ENCODE measurements around the gene BCL7C.
"Not testable (repeated sequence)": the region's sequence is repeated elsewhere in the genome, so short reads cannot be mapped to it uniquely, and the experiment has no call there.

BCL7C gene

DNA sequence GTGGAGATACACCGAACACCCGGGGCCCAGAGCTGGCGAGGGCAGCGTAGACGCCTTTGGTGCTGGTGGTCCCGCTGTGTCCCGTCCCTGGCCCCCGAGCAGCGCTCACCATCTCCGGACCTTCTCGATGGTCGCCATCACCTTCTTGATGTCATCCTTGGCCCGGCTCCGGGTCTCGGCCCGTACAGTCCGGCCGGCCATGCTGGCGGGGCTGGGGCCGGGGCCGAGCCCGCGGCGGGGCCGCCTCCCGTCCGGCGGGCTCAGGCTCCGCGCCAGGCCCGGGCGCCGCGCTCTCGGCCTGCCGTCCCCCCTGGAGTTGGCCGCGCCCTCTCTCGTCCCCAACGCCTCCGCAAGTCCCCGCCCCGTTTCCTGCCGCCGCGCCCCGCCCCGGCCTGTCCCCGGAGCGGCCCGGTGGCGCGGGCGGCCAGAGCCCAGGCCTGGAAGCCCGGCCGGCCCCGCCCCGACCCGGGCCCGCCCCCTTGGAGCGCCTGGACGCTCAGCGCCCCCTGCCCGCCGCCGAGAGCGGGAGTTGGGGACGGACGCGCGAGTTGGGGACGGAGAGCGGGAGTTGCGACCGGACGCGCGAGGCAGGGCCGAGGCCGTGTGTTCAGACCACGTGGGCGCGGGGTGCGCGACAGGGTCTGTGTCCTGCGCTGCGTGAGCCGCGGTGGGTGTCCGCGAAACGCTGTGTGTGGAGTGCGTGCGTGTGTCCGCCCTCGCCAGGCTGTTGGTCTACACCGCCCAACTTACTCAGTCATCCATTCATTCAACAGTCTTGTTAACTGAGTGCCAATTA is at the start of gene BCL7C:
Gene BCL7C, minus strand, starts transcription at position 334 of the 796 bp plus-strand sequence. Its CDS starts 133 bp downstream, at position 201.
- no peak for DNase-seq (ENCODE audit: low read depth)

DNA sequence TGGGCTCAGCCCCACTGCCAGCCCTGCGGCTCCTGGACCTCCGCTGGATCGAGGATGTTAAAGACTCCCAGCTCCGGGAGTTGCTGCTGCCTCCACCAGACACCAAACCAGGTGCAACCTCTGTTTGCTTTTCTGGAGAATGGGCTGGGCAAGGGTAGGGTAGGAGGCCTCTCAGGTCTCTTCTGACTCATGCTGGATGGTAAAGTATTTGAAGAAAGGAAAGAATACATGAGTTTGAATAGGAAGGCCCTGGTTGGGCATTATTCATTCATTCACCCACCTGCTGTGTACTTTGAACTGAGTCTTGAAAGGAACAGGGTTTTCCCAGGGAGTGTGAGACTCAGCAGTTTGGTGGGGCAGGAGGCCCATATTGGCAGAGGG is 48.5 kb upstream of the BCL7C start:
- no peak for DNase-seq (ENCODE audit: low read depth)

DNA sequence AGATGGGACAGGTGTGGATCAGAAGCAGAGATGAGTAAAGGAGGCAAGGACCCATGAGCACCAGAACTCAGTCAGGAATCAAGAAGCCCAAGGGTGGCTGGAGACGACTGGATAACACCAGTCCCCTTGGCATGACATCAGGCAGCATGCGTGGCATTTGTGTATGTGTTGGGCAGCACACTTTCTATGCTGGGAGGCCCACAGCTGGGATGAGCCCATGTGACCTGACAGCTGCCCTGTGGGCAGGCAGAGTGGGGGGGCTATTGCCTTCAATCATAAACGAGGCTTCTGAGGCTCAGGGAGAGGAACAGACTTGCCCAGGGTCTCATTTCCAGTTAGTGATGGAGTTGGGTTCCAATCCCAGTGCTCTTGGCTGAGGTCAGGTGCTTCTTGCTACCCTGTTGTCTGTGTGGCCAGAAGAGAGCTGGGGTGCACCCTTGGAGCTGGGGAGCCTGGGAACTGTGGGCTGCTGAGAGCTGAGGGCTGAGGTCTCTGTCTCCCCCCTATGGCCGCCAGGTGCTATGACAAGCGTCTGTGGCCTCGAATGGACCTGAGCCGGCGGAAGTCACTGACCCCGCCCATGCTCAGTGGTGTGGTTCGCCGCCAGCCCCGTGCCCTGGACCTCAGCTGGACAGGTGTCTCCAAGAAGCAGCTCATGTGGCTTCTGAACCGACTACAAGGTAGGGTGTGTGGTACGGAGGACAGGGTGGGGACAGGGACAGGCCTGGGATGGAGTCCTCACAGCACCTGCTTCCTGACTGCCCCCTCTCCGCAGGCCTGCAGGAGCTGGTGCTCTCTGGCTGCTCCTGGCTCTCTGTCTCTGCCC is 47.9 kb upstream of the BCL7C start:
- DNase-seq (ENCODE audit: low read depth) = no peak

DNA sequence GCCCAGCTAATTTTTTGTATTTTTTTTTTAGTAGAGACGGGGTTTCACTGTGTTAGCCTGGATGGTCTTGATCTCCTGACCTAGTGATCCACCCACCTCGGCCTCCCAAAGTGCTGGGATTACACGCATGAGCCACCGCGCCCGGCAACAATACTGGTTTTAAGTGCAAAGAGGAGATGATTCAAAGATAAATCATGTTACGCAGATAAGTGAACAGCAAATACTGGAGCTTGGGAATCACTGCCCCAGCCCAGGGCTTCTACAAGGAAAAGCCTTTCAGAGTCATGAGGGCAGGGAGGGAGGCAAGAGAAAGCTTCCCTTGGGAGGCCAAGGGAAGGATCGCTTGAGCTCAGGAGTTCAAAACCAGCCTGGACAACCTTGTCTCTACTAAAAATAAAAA is 45.7 kb upstream of the BCL7C start:
- DNase-seq (ENCODE audit: low read depth) = not testable (repeated sequence)

DNA sequence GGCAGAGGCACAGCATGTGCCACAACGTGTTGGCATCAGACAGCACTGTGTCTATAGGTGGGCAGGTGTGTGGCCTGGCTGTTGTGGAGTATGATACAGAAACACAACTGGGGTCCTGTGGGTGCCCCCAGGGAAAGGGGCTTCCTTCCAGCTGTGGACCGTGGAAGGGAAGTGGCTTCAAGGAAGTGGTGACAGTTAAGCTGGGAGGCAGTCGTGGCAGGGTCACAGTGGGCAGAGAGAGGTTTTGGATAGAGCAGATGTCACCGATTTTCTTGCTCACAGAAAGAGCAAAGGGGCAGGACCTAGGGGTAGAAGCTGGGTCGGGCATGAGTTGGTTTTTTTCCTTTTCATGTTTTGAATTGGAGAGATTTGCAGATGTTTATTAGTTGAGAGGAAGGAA is 43.8 kb upstream of the BCL7C start:
- DNase-seq (ENCODE audit: low read depth) = no peak

DNA sequence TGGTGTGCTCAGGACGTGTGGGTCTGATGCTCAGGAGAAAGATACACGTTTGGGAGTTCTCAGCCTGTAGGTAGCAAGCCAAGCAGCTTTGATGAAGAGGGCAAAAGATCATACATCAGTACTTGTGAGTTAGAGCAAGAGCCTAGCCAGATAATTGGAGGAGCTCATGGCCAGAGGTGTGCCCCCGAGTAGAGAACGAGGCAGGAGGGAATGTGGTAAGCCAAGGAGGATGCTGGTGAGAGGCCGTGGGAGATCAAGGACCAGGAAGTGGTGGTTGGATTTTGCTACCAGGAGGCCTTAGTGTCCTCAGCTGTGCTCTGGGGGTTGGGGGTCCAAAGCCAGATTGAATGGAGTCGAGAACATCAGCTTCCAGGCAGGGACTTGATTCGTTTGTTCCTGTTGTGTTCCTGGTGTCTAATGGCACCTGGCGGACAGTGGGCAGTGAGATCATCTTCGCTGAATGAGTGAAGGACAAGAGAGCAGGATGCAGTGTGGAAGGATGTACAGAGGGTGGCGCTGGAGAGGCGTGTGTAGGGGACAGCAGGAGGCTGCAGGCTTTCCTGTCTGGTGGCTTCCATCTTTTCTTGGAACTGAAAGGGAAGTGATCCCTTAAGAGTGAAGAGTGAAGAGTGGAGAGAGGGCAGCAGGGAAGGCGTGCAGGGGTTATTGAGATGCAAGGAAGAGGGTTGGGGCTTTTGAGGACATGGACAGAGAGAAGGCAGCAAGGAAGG is 41.1 kb upstream of the BCL7C start:
- no peak for DNase-seq (ENCODE audit: low read depth)

DNA sequence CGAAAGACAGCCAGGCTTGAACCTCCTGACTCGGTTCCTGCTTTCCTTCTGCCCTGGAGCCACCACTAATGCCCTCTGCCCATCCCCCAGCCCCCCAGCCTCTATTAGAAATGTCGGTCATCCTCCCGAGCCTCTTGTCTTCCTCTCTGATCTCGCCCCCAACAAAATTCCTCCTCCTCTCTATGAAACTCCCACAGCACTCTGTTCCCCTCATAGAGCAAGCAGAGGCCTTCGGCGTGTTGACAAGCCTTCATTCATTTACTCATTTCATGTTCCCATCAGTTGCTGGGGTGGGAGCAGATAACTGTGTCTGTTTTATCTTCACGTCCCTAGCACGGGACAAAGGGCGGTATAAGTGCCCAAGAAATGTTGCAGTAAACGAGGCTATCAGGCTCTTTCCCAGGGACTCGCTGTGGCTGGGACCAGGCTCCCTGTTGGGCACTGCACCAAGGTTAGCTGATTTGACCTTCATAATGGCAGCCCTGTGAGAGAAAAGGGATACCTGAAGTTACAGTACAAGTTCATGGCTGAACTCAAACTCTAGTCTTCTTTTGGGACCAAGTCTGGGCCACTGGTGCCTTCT is 37.3 kb upstream of the BCL7C start:
- no peak for DNase-seq (ENCODE audit: low read depth)

DNA sequence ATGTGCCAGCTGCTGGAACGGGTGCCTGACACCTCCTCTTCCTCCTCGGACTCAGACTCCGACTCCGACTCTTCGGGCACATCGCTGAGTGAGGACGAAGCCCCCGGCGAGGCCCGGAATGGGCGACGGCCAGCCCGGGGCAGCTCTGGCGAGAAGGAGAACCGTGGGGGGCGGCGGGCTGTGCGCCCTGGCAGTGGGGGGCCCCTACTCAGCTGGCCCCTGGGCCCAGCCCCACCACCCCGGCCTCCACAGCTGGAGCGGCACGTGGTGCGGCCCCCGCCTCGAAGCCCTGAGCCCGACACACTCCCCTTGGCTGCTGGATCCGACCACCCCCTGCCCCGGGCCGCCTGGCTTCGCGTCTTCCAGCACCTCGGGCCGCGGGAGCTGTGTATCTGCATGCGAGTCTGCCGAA is 36.3 kb upstream of the BCL7C start:
- no peak for DNase-seq (ENCODE audit: low read depth)

DNA sequence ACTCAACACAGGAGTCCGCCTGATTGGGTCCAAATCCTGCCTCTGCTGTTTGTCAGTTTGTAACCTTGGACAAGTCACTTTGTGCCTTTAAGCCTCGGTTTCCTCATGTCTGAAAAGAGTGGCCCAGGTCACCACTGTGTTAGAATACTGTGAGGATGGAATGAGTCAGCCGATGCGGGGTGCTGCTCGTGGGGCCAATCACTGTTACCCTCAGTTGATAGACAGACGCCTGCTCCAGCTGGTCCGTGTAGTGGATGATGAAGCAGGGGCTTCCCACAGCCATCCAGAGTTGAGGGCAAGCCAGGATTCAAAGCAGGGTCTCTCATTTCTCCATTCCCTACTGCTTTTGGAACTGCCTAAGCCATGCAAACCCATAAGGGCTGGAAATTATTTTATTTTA is 35.3 kb upstream of the BCL7C start:
- DNase-seq (ENCODE audit: low read depth) = no peak

DNA sequence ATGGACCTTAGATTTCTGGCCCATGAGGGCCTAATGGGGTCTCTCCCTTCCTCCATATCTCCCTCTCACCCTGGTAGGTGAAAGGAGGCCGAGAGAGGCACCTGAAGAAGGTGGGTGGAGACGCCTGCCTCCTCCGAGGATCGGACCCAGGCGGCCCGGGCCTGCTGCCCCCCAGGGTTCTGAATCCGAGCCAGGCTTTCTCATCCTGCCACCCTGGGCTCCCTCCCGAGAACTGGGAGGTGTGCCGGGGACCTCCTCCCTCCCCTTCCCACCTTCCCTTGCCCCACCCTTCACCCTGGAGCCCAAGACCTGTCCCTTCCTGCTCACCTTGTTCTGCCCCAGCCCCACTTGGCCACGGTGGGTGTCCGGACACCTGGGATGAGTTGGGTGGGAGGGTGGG is 34.5 kb upstream of the BCL7C start:
- no peak for DNase-seq (ENCODE audit: low read depth)

DNA sequence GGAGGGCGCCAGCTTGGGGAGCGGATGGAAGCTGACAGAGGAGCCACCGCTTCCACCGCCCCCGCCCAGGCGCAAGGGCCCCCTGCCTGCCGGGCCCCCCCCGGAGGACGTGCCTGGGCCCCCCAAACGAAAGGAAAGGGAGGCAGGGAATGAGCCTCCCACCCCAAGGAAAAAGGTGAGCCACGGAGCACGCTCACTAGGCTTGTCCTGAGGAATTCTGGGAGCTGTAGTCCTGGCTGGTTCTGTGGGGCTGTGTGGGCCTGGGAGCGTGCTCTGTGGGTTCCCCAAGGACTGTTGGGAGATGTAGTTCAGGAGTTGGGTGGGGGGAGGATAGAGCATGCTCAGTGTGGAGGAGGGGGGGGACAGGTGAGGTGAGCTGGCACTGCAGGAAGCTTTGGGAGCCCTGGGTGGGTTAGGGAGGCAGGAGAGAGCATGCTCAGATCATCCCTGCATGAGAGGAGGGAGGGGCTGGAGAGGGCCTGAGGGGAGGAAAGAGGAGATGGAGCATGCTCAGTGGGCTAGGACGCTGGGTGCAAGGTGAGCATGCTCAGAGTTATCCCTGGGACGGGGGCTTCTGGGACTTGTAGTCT is 34.0 kb upstream of the BCL7C start:
- no peak for DNase-seq (ENCODE audit: low read depth)

DNA sequence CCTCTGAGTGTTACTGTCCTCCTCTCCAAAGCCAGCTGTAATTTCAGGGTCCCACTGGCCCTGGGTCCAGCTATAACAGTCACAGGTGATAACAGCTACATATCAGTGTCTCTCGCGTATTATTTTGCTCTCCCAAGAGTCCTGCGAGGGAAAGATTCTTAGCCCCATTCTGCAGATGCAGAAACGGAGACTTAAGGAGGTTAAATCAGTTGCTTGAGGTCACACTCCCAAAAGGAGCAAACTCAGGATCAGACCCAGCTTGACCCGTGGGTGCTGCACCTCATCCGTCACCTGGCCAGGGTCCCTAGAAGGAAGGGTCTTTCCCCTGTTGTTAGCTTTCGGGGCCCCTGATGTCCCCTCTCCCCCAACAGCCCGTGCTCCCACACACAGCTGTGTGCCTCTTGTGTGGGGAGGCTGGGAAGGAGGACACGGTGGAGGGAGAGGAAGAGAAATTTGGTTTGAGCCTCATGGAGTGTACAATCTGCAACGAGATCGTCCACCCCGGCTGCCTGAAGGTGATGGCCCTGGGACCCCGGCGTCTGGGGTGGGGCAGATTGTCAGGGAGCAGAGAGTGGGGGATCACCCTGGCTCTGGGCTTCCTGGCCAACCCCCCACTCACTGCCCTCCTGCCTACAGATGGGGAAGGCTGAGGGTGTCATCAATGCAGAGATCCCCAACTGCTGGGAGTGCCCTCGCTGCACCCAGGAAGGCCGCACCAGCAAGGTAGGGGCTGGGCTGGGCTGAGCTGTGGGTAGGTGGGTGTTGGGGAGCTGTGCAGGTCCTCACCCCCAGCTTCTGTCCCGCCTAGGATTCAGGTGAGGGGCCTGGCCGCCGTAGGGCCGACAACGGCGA is 33.3 kb upstream of the BCL7C start:
- no peak for DNase-seq (ENCODE audit: low read depth)

DNA sequence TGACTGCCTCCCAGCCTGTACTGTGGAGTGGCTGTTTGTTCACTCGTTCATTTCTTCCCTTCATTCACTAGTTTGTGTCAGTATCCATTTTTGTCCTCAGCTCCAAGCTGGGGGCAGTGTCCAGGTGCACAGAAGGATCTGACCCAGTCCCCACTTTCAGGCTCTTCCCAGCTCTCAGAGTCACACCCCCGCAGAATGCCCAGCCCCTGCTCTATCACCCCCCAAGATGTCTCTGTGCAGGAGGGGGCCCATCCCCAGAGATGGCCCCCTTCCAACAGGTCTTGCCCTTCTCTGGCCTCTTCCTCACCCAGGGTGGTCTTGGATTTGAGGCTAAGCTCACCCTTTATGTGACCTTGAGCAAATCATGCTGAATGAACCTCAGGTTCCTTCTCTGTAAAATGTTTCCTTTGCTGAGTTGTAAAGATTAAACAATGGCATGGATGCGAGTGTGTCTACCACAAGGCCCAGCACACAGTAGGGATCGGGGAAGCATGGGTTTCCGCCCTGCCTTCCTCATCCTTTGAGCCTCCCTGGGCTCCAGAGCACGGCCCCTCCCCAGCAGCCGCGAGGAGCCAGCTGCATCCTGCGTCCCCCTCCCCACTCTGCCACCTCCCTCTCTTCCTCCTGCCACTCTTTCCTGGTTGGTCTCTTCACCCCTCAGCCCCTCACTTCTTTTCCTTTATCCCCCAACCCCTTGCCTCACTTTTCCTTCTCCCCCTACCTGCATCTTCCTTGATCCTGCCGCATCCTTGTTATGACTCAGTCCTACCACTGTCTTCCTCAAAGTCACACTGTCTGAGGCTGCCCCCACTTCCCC is 32.3 kb upstream of the BCL7C start:
- no peak for DNase-seq (ENCODE audit: low read depth)

DNA sequence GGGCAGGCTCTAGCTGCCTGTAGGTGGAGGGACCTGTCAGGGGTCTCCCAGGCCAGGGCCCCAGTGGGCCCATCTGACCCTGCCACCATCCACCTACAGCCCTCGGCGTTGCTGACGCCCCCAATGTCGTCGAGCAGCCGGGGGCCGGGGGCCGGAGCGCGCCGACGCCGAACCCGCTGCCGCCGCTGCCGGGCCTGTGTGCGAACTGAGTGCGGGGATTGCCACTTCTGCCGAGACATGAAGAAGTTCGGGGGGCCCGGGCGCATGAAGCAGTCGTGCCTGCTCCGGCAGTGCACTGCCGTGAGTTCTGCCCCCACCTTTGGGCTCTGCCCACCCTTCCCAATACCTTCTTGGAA is 31.7 kb upstream of the BCL7C start:
- no peak for DNase-seq (ENCODE audit: low read depth)

DNA sequence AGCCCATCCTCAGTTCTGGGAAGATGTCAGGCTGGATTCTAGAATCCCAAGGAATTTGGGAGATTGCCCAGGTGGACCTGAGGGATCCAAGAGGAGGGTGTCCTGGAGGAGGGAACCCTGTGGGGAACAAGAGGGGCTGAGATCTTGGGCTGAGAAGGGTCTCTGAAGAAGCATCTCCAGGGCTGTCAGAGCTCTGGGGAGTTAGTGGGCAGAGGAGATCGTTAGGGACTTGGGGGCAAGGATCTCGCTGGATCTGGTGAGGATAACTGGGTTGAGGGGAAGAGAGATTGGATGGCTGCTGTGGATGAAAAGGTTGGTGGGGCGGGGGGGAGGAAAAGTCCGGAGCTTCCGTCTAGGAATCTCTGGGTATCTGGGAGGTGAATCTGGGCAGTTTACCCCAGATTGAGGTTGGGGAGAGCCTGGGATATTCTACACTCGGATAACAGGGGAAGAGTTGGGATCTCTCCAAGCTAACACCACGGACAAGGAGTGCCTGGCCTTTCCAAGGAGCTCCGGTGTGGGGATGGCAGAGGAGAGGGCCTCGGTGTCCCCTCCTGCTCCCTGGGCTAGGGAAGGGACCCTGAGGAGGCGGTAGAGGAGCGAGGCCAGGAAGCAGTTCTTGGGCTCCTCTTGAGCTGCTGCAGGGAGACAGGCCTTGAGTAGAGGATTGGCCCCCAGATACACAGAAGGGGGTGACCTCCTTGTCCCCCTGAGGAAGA is 31.2 kb upstream of the BCL7C start:
- no peak for DNase-seq (ENCODE audit: low read depth)

DNA sequence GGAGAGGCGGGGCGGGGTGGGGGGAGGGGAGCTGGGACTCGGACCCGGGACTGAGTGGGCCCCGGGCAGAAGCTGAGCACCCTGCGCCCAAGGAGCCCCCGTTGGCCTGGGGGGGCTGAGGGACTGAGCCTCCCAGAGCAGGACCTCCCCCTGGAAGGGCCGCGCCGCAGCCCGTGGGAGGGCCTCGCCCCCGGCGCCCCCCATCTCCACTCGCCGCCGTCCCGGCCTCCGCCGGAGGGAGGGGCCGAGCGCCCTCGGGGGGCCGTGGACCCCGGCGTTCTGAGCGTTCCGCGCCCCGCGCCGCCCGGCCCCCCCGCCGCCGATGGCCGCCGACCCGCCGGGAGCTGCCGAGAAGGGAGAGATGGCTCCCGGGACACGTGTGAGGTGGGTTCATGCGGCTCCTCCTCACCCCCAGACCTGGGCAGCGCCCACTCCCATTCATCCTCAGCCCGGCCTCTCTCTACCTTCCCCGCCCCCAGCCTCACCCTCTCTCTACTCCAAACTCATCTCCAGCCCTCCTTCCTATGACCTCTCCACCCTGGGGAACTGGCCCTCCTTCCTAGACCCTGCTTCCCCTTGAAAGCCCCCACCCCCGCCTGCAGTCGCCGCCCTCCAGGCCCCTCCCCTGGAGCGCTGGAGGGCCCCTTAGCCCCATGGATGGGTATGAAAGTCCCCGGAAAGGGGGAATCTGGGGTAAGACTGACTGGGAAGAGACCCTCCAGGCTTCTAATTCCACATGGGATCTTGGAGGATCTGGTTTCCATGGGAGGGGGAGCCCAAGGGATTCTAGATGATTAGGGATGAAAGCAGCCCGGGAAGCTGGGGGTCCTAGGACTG is 30.4 kb upstream of the BCL7C start:
- DNase-seq (ENCODE audit: low read depth) = no peak

DNA sequence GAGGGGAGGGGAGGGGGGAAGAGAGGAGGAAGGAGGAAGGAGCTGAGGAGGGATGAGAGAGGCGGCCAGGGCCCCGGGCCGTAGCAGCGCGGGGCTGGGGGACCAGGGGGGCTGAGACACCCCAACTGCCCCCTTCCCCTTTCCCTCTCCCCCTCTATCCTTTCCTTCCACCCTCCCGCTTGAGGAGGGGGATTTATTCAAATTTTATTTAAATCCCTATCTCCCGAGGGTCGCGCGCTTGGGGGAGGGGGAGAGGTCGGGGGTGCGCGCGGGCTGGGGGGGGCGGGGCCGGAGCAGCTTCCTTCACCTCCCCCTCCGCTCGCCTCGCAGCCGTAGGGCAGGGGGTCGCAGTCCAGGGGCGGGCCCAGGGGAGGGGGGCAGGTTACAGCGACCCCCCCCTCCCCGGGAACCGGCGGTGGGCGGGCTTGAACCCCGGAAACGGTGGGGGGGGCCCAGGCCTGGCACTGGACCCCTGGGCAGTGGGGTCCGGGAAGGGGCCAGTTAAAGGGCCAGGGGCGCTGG is 29.7 kb upstream of the BCL7C start, which contains the start of gene FBXL19:
Gene FBXL19, plus strand, starts transcription at position 19 of the 522 bp plus-strand sequence. CDS start 2,183 bp downstream, outside the sequence.
- no peak for DNase-seq (ENCODE audit: low read depth)

DNA sequence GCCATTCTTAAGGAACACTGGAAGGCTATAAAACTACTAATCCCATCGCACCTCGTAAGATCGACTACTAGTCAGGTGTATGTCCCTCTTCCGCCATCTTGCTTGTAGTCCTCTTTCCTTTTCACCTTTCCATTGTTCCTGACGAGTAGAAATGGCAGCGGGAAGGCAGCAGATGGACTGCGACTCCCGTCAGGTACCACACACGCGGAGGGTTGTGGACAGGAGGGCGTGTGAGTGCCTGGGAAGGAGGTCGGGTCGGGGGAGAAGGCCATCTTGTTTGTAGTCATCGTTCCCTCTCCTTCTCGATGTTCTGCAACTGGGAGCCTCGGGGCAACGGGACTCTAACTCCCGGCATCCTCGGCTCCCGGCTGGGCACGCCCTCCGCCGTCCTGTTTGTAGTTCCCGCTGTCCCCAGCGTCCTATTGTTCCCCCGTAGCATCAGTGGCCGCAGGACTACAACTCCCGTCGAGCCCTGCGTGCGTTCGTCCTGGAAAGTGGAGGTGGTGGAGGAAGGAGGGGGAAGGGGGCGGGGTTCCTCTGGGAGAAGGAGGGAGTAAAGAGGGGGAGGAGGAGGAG is 29.2 kb upstream of the BCL7C start:
- peak; percentile 98 for DNase-seq (ENCODE audit: low read depth)

All from non-pigmented ciliary epithelial cell (primary cell).